H1 (cell line): ENCODE measurements around the gene ANKRD53. TPM values are rescaled to one million over a fixed set of nuclear protein-coding genes. Genes with fewer than 3 reads are reported as not detected.

Experiments
- CTCF ChIA-PET: fragments of 300-600 bp; sonication (Branson Sonifier 250); formaldehyde crosslinking; loops from one replicate; lab custom pipeline; 2021; ENCODE audit not compliant: partially characterized antibody; lab: Charles Lee
- POLR2A ChIA-PET: fragments of 300-600 bp; sonication (Branson Sonifier 250); formaldehyde crosslinking; loops from one replicate; lab custom pipeline; 2021; ENCODE audit warnings: inconsistent platforms; ENCODE audit not compliant: partially characterized antibody; lab: Charles Lee
- DNase-seq, 2 experiments: peaks; one replicate each; pipeline versions ENCODE4 v3.0.0 to v3.0.0-alpha.2; 2010 to 2022; ENCODE audit warnings: low spot score in 2 of 2, low read depth in 1 of 2, mixed read lengths in 1 of 2
- FAIRE-seq: peaks from 2 replicates; lab custom pipeline; 2011; peaks lifted over from hg19 to GRCh38; lab: Jason Lieb, UNC
- H2AFZ ChIP-seq: 2 replicates; pipeline ENCODE4 v1.8.1; 2012; ENCODE audit warnings: low read length, inconsistent platforms
- H2AK5ac ChIP-seq: 2 replicates; pipeline ENCODE4 v1.6.1; 2013; ENCODE audit warnings: low read depth, low read length
- H2BK120ac ChIP-seq: replicated peaks from 2 replicates; pipeline ENCODE3; 2013; ENCODE audit warnings: low read depth, low read length, inconsistent platforms
- H2BK12ac ChIP-seq: 2 replicates; pipeline ENCODE4 v1.6.1; 2013; ENCODE audit warnings: low read depth, low read length
- H2BK15ac ChIP-seq: 2 replicates; pipeline ENCODE4 v1.6.1; 2013; ENCODE audit warnings: low read length
- H2BK20ac ChIP-seq: 2 replicates; pipeline ENCODE4 v1.6.1; 2013; ENCODE audit warnings: low read length
- H2BK5ac ChIP-seq: 2 replicates; pipeline ENCODE4 v1.6.1; 2013; ENCODE audit warnings: low read depth, low read length
- H3K14ac ChIP-seq: 2 replicates; pipeline ENCODE4 v1.6.1; 2013; ENCODE audit warnings: inconsistent platforms; ENCODE audit not compliant: insufficient read length
- H3K18ac ChIP-seq: 2 replicates; pipeline ENCODE4 v1.6.1; 2013; ENCODE audit warnings: low read length; ENCODE audit errors: extremely low read depth
- H3K23ac ChIP-seq: 2 replicates; pipeline ENCODE4 v1.6.1; 2013; ENCODE audit warnings: inconsistent platforms; ENCODE audit not compliant: insufficient read length
- H3K23me2 ChIP-seq: 2 replicates; pipeline ENCODE4 v1.6.1; 2013; ENCODE audit warnings: low read depth, low read length
- H3K27ac ChIP-seq: 2 replicates; pipeline ENCODE4 v1.6.1; 2011; ENCODE audit warnings: low read depth, low read length, inconsistent platforms
- H3K27me3 ChIP-seq, 4 experiments: replicated peaks in 1 of 4; 1 replicate in 1 of 4; 2 replicates in 3 of 4; pipeline versions ENCODE4 v1.6.1 to v1.8.1; 2011 to 2013; ENCODE audit warnings: low read length in 3 of 4, mild to moderate bottlenecking in 3 of 4, inconsistent platforms in 2 of 4, mixed read lengths in 2 of 4, moderate library complexity in 1 of 4; ENCODE audit not compliant: control insufficient read depth in 3 of 4, insufficient read depth in 3 of 4; ENCODE audit errors: extremely low read depth in 1 of 4
- H3K36me3 ChIP-seq, 4 experiments: 2 replicates each; pipeline versions ENCODE4 v1.6.1 to v1.8.1; 2011 to 2013; ENCODE audit warnings: mild to moderate bottlenecking in 4 of 4, low read length in 3 of 4, moderate library complexity in 2 of 4, control low read depth in 1 of 4, inconsistent platforms in 1 of 4; ENCODE audit not compliant: insufficient read depth in 4 of 4, control insufficient read depth in 2 of 4
- H3K4ac ChIP-seq: replicated peaks from 2 replicates; pipeline ENCODE3; 2013; ENCODE audit warnings: low read length, low read depth, mixed read lengths, inconsistent platforms; ENCODE audit not compliant: insufficient read length
- H3K4me1 ChIP-seq, 4 experiments: replicated peaks in 1 of 4; 1 replicate in 1 of 4; 2 replicates in 3 of 4; pipeline versions ENCODE4 v1.6.1 to v1.8.1; 2011 to 2013; ENCODE audit warnings: low read length in 3 of 4, inconsistent platforms in 2 of 4, mixed read lengths in 1 of 4; ENCODE audit not compliant: insufficient read depth in 4 of 4, control insufficient read depth in 3 of 4
- H3K4me2 ChIP-seq, 2 experiments: 2 replicates each; pipeline versions ENCODE4 v1.6.1 to v1.8.1; 2011 to 2013; ENCODE audit warnings: low read depth in 2 of 2, low read length in 2 of 2, control low read depth in 1 of 2, inconsistent platforms in 1 of 2, mild to moderate bottlenecking in 1 of 2; ENCODE audit not compliant: insufficient read depth in 1 of 2
- H3K4me3 ChIP-seq, 4 experiments: fragments of 200-600, 300-600 bp in 1 of 4; sonication (generic), shearing (Covaris generic), sonication (Bioruptor Twin) in 1 of 4; 2 replicates each; pipeline versions ENCODE4 v1.5.1 to v1.8.1; 2011 to 2016; ENCODE audit warnings: low read length in 4 of 4, low read depth in 3 of 4, control low read depth in 2 of 4, inconsistent platforms in 2 of 4, mild to moderate bottlenecking in 2 of 4, mixed read lengths in 1 of 4, moderate library complexity in 1 of 4; ENCODE audit not compliant: insufficient read depth in 2 of 4; ENCODE audit errors: extremely low read depth in 1 of 4
- H3K56ac ChIP-seq: replicated peaks from 2 replicates; pipeline ENCODE3; 2013; ENCODE audit warnings: low read depth, mild to moderate bottlenecking, mixed read lengths, low read length, inconsistent platforms; ENCODE audit not compliant: insufficient read length
- H3K79me1 ChIP-seq: 2 replicates; pipeline ENCODE4 v1.6.1; 2013; ENCODE audit warnings: low read depth, low read length, control low read depth
- H3K79me2 ChIP-seq, 2 experiments: 2 replicates each; pipeline versions ENCODE4 v1.6.1 to v1.8.1; 2012 to 2013; ENCODE audit warnings: low read length in 2 of 2, mild to moderate bottlenecking in 2 of 2, inconsistent platforms in 1 of 2; ENCODE audit not compliant: insufficient read depth in 2 of 2, control insufficient read depth in 1 of 2
- H3K9ac ChIP-seq, 4 experiments: replicated peaks in 1 of 4; 1 replicate in 1 of 4; 2 replicates in 3 of 4; pipeline versions ENCODE4 v1.6.1 to v1.8.1; 2011 to 2013; ENCODE audit warnings: low read depth in 3 of 4, low read length in 3 of 4, control low read depth in 2 of 4, mild to moderate bottlenecking in 2 of 4, moderate library complexity in 2 of 4, inconsistent platforms in 1 of 4; ENCODE audit errors: extremely low read depth in 1 of 4
- H3K9me3 ChIP-seq, 2 experiments: 2 replicates each; pipeline versions ENCODE4 v1.6.1 to v1.8.1; 2012 to 2013; ENCODE audit warnings: mild to moderate bottlenecking in 2 of 2, moderate library complexity in 2 of 2, control low read depth in 1 of 2, inconsistent platforms in 1 of 2, low read depth in 1 of 2, low read length in 1 of 2, mixed read lengths in 1 of 2; ENCODE audit not compliant: insufficient read depth in 2 of 2
- H4K20me1 ChIP-seq, 2 experiments: replicated peaks in 1 of 2; 2 replicates each; pipeline versions ENCODE3 to v1.8.1; 2011 to 2013; ENCODE audit warnings: inconsistent platforms in 2 of 2, low read length in 2 of 2, mild to moderate bottlenecking in 1 of 2; ENCODE audit not compliant: insufficient read depth in 2 of 2, control insufficient read depth in 1 of 2
- H4K5ac ChIP-seq: 2 replicates; pipeline ENCODE4 v1.6.1; 2013; ENCODE audit warnings: low read length, low read depth, mixed read lengths, inconsistent platforms; ENCODE audit not compliant: insufficient read length
- H4K8ac ChIP-seq: 2 replicates; pipeline ENCODE4 v1.8.0; 2013; ENCODE audit warnings: mild to moderate bottlenecking, moderate library complexity, low read length, inconsistent platforms; ENCODE audit not compliant: insufficient read depth; ENCODE audit errors: extremely low read depth
- H4K91ac ChIP-seq: replicated peaks from 2 replicates; pipeline ENCODE3; 2013; ENCODE audit warnings: low read length, mixed read lengths, inconsistent platforms; ENCODE audit not compliant: insufficient read length
- CREB1 ChIP-seq: IDR thresholded peaks from 2 replicates; pipeline ENCODE4 v1.6.1; 2012; ENCODE audit warnings: inconsistent platforms
- JUN ChIP-seq: IDR thresholded peaks from 2 replicates; pipeline ENCODE4 v1.6.1; 2011; ENCODE audit warnings: low read depth, mild to moderate bottlenecking, improper control_type of control experiment, low read length
- KDM4A ChIP-seq: IDR thresholded peaks from one replicate; pipeline ENCODE4 v1.7.1; 2012; ENCODE audit warnings: low read depth, mild to moderate bottlenecking, moderate library complexity, low read length, inconsistent platforms; ENCODE audit not compliant: severe bottlenecking
- KDM5A ChIP-seq: fragments of 200-600 bp; IDR thresholded peaks from 2 replicates; pipeline ENCODE4 v1.7.1; 2012; ENCODE audit warnings: mild to moderate bottlenecking, low read length, inconsistent platforms, mixed read lengths
- SAP30 ChIP-seq: fragments of 300-600 bp; sonication (generic); IDR thresholded peaks from 2 replicates; pipeline ENCODE4 v1.7.1; 2012; ENCODE audit warnings: low read length, moderate library complexity, mild to moderate bottlenecking, inconsistent platforms; ENCODE audit not compliant: insufficient read depth, insufficient replicate concordance
- SP4 ChIP-seq: IDR thresholded peaks from 2 replicates; pipeline ENCODE4 v1.6.1; 2012; ENCODE audit warnings: low read length, inconsistent platforms
- TCF12 ChIP-seq: IDR thresholded peaks from 2 replicates; pipeline ENCODE4 v1.6.1; 2011; ENCODE audit warnings: low read depth, mild to moderate bottlenecking, low read length
- WGBS, 2 experiments: shearing (Covaris generic) in 1 of 2; methylation state at CpG; one replicate each; pipeline versions ENCODE4 v1.1.6 to v1.1.7; 2013 to 2015; ENCODE audit warnings: low lambda C conversion rate in 2 of 2, mixed read lengths in 2 of 2, inconsistent platforms in 1 of 2, low coverage in 1 of 2, missing lambda C conversion rate in 1 of 2; ENCODE audit not compliant: insufficient replicate concordance in 2 of 2, insufficient coverage in 1 of 2, insufficient read length in 1 of 2; ENCODE audit errors: extremely low coverage in 1 of 2, missing lambda C conversion rate in 1 of 2; 5-methylcytosine and 5-hydroxymethylcytosine counted together
- polyA plus RNA-seq, 7 experiments: library from polyadenylated mRNA; depleted of rRNA in 3 of 7; stranded (reverse) in 5 of 7; unstranded in 2 of 7; fragments of >200 nt in 5 of 7; fragments of 200-250 nt in 2 of 7; gene quantifications; 1 replicate in 5 of 7; 2 replicates in 1 of 7; 4 replicates in 1 of 7; pipeline versions ENCODE4 v1.2.1 to v1.2.3, GENCODE V29; 2011 to 2013; ENCODE audit warnings: missing spikeins in 2 of 7, mixed read lengths in 2 of 7
- total RNA-seq: library from RNA; stranded (reverse); fragmentation: NEBNext Ultra II Directional; extraction: Animal tissue kit (Norgen Biotek cat#: 25700); gene quantifications from 2 replicates; pipeline ENCODE4 v1.2.1, GENCODE V29; 2021

Gene ANKRD53
- total and polyA plus RNA-seq, 2 of the 8 experiments (the other 6 are each of a cell fraction or from before 2014, with no cell fraction given) = 0.39 to 0.70 TPM

DNA sequence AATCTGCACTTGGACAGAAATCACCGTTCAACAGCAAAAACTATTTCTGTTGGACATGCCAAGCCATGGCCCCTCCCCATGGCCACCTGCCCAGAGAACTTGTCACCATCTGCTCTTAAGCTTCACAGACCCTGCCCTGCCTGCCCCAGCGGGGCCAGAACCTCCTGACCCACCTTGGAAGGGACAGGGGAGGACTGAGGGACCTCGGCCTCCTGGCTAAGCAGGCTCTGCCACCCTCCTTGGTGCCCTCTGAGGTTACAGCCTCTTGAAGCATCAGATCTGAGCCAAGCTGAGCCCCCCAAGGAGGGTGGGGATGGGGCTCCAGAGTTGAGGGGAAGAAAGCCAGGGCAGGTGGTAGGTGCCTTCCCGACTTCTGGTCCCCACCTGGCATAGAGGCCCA lies 9.7 kb downstream of the ANKRD53 start:
- no peak overlapping the region for H3K4ac ChIP-seq
- peaks cover 0 to 2% (median under 1%) of the 10 kb centered on the region in 4 experiments; a peak in 1 of 7 replicates for H3K27me3 ChIP-seq
- peaks cover 0 to 9% (median 2%) of the 10 kb centered on the region in 4 experiments; a peak in 2 of 8 replicates for H3K36me3 ChIP-seq
- peaks cover 0 to 3% of the 10 kb centered on the region in 2 experiments; a peak in 2 of 4 replicates for H3K79me2 ChIP-seq
- H3K9me3 ChIP-seq = no peaks in the 10 kb centered on the region
- no peak overlapping the region for H2BK5ac ChIP-seq
- TF ChIP-seq SAP30 (no peak), KDM4A (no peak), SP4 (no peak), CREB1 (no peak), JUN (no peak), TCF12 (no peak), KDM5A (no peak)
- H3K18ac ChIP-seq = no peak overlapping the region
- peaks cover 0 to 6% (median 4%) of the 10 kb centered on the region in 4 experiments; a peak in 4 of 7 replicates for H3K4me1 ChIP-seq
- H2AFZ ChIP-seq = no peak overlapping the region
- peaks cover 3% of the 10 kb centered on the region; the same call in 1 of the 2 replicates for H3K79me1 ChIP-seq
- H4K20me1 ChIP-seq = peaks cover 0 to 11% of the 10 kb centered on the region in 2 experiments
- H3K4me2 ChIP-seq = no peak overlapping the region
- H4K91ac ChIP-seq = no peak overlapping the region
- CTCF ChIA-PET = interaction anchor here (1.6 to 2.8 kb wide), 4 partner anchors 11 to 14 kb away, joined by 4 to 11 read pairs (median 4); no protein-coding TSS in a partner anchor
- H4K8ac ChIP-seq = no peak overlapping the region
- 93% methylated on average over 4 of the region's 4 CpGs; no CpG with 5 or more reads in 1 of the 2 experiments for WGBS, 2 experiments
- H3K23me2 ChIP-seq = no peaks in the 10 kb centered on the region
- no peak overlapping the region for H2BK20ac ChIP-seq
- no peak overlapping the region for H4K5ac ChIP-seq
- FAIRE-seq (no peak), DNase-seq (no peak)
- H3K23ac ChIP-seq = no peak overlapping the region
- no peak overlapping the region for H3K9ac ChIP-seq
- no peak overlapping the region for H2BK120ac ChIP-seq
- H3K4me3 ChIP-seq = no peak overlapping the region
- H2BK15ac ChIP-seq = no peak overlapping the region
- H2BK12ac ChIP-seq = no peak overlapping the region
- H3K56ac ChIP-seq = no peak overlapping the region
- no peak overlapping the region for H3K14ac ChIP-seq
- H2AK5ac ChIP-seq = no peak overlapping the region
- POLR2A ChIA-PET = no interaction called here
- H3K27ac ChIP-seq = no peak overlapping the region
